ENCODE data around the gene ATRN.
"Not testable (repeated sequence)": the region's sequence is repeated elsewhere in the genome, so short reads cannot be mapped to it uniquely, and the experiment has no call there.

- not testable (repeated sequence) for TF ChIP-seq CTCF, POLR2A, EP300, POLR2AphosphoS5 (IDR thresholded peaks at IDR 0.05)
Observed at GRCh38 chr20:3477003-3477860, 6.4 kb downstream of the ATRN start.
